B cell (primary cell): Measurements from ENCODE around the gene FRMD3. TPM values are rescaled to one million over a fixed set of nuclear protein-coding genes. Genes with fewer than 3 reads are reported as not detected.

Experiments used
- ATAC-seq: fragments of 200-7000 bp; cut with Tn5 transposase; one replicate; pipeline ENCODE4 v1.10.0; 2021; ENCODE audit warnings: low read depth, mild to moderate bottlenecking, moderate number of reproducible peaks, moderate library complexity
- CTCF ChIA-PET: fragments of 350-600 bp; sonication (Branson Sonifier 250); formaldehyde crosslinking; loops from one replicate; lab custom pipeline; 2021; ENCODE audit warnings: antibody characterized with exemption, inconsistent platforms; lab: Charles Lee
- POLR2A ChIA-PET: fragments of 350-600 bp; sonication (Branson Sonifier 250); formaldehyde crosslinking; loops from one replicate; lab custom pipeline; 2021; ENCODE audit warnings: antibody characterized with exemption; lab: Charles Lee
- DNase-seq: peaks from one replicate; pipeline ENCODE4 v3.0.0; 2013
- H2AFZ ChIP-seq: 2 replicates; pipeline ENCODE4 v1.6.1; 2012; ENCODE audit warnings: mild to moderate bottlenecking, low read depth, low read length; ENCODE audit not compliant: insufficient read depth, poor library complexity, severe bottlenecking
- H3K27ac ChIP-seq, 2 donors: 1 replicate in 1 of 2; 2 replicates in 1 of 2; pipeline ENCODE4 v1.5.1; 2012 to 2013; ENCODE audit warnings: low read length in 2 of 2, mild to moderate bottlenecking in 2 of 2, moderate library complexity in 1 of 2
- H3K27me3 ChIP-seq, 4 experiments: fragments of 200-600 bp in 1 of 4; sonication (generic) in 1 of 4; replicated peaks in 1 of 4; 1 replicate in 2 of 4; 2 replicates in 2 of 4; pipeline versions ENCODE4 v1.6.1 to v1.7.0; 2013 to 2016; ENCODE audit warnings: low read length in 3 of 4, mild to moderate bottlenecking in 2 of 4, mixed read lengths in 1 of 4, moderate library complexity in 1 of 4; ENCODE audit not compliant: insufficient read depth in 4 of 4, control insufficient read depth in 3 of 4; ENCODE audit errors: control extremely low read depth in 1 of 4
- H3K36me3 ChIP-seq, 2 experiments: replicated peaks in 1 of 2; 1 replicate in 1 of 2; 2 replicates in 1 of 2; pipeline versions ENCODE4 v1.6.1 to v1.7.1; 2013; ENCODE audit warnings: low read length in 1 of 2; ENCODE audit not compliant: insufficient read depth in 2 of 2, control insufficient read depth in 1 of 2; ENCODE audit errors: control extremely low read depth in 1 of 2, extremely low read depth in 1 of 2
- H3K4me1 ChIP-seq, 2 donors: fragments of 200-600 bp in 1 of 2; sonication (generic) in 1 of 2; 1 replicate in 1 of 2; 2 replicates in 1 of 2; pipeline versions ENCODE4 v1.5.1 to v1.6.1; 2013 to 2017; ENCODE audit warnings: low read length in 2 of 2; ENCODE audit not compliant: control insufficient read depth in 2 of 2, insufficient read depth in 2 of 2
- H3K4me2 ChIP-seq: replicated peaks from 2 replicates; pipeline ENCODE3; 2012; ENCODE audit warnings: mild to moderate bottlenecking, low read depth, low read length; ENCODE audit not compliant: poor library complexity, severe bottlenecking
- H3K4me3 ChIP-seq, 5 experiments: fragments of 200-600 bp in 1 of 5; sonication (generic) in 1 of 5; 1 replicate in 3 of 5; 2 replicates in 2 of 5; pipeline versions ENCODE4 v1.5.1 to v1.7.0; 2011 to 2016; ENCODE audit warnings: low read length in 4 of 5, mild to moderate bottlenecking in 4 of 5, low read depth in 2 of 5, control low read depth in 1 of 5, moderate library complexity in 1 of 5; ENCODE audit not compliant: insufficient read depth in 1 of 5; ENCODE audit errors: control extremely low read depth in 1 of 5, extremely low read depth in 1 of 5
- H3K79me2 ChIP-seq: fragments of 200-600 bp; sonication (generic); one replicate; pipeline ENCODE4 v1.6.0; 2016; ENCODE audit warnings: low read length; ENCODE audit not compliant: control insufficient read depth, insufficient read depth
- H3K9ac ChIP-seq: fragments of 200-600 bp; sonication (generic); 2 replicates; pipeline ENCODE4 v1.6.1; 2017; ENCODE audit warnings: mild to moderate bottlenecking, low read length, moderate library complexity
- H3K9me3 ChIP-seq, 3 donors: one replicate each; pipeline versions ENCODE4 v1.6.1 to v1.7.1; 2013; ENCODE audit warnings: low read length in 2 of 3; ENCODE audit not compliant: control insufficient read depth in 2 of 3, insufficient read depth in 1 of 3; ENCODE audit errors: control extremely low read depth in 1 of 3
- H4K20me1 ChIP-seq: 2 replicates; pipeline ENCODE4 v1.6.0; 2012; ENCODE audit warnings: mild to moderate bottlenecking, low read length; ENCODE audit not compliant: insufficient read depth, control insufficient read depth, poor library complexity, severe bottlenecking
- H3K27ac Mint-ChIP-seq: one replicate; pipeline ENCODE4 v1.8.0; 2021; ENCODE audit warnings: mixed read lengths
- H3K27me3 Mint-ChIP-seq: one replicate; pipeline ENCODE4 v1.8.0; 2021; ENCODE audit warnings: mixed read lengths
- H3K4me1 Mint-ChIP-seq: one replicate; pipeline ENCODE4 v1.8.0; 2021; ENCODE audit warnings: mixed read lengths
- H3K4me3 Mint-ChIP-seq: one replicate; pipeline ENCODE4 v1.8.0; 2021; ENCODE audit warnings: mixed read lengths
- H3K9me3 Mint-ChIP-seq: one replicate; pipeline ENCODE4 v1.8.0; 2022; ENCODE audit warnings: mixed read lengths; ENCODE audit not compliant: insufficient read depth
- CTCF ChIP-seq: fragments of 200-600 bp; IDR thresholded peaks from one replicate; pipeline ENCODE4 v1.8.0; 2022; ENCODE audit warnings: antibody characterized with exemption, mild to moderate bottlenecking
- EZH2 ChIP-seq: IDR thresholded peaks from 2 replicates; pipeline ENCODE4 v1.6.1; 2012; ENCODE audit warnings: borderline replicate concordance, low read depth, mild to moderate bottlenecking, moderate library complexity, low read length; ENCODE audit not compliant: insufficient read depth, poor library complexity, severe bottlenecking
- WGBS: methylation state at CpG from one replicate; pipeline ENCODE4 v1.1.5; 2013; ENCODE audit warnings: missing lambda C conversion rate; ENCODE audit not compliant: insufficient coverage; 5-methylcytosine and 5-hydroxymethylcytosine counted together
- intact Hi-C: fragments of 100-400 bp; cut with micrococcal nuclease; formaldehyde crosslinking; loops from one replicate; pipeline ENCODE4 v1.10.0; 2022
- polyA plus RNA-seq: library from polyadenylated mRNA; depleted of rRNA; stranded (reverse); fragments of >200 nt; gene quantifications from 2 replicates; pipeline ENCODE4 v1.2.3, GENCODE V29; 2012
- total RNA-seq, 2 donors: library from RNA; stranded (reverse); fragments of 120-200 nt in 1 of 2; gene quantifications; 1 replicate in 1 of 2; 2 replicates in 1 of 2; pipeline versions ENCODE4 v1.2.3 to v1.2.4, GENCODE V29; 2013 to 2022

Gene FRMD3
- total and polyA plus RNA-seq, 2 donors (not counting 1 experiment from before 2014, with no cell fraction given), result 0.37 to 0.49 TPM

DNA sequence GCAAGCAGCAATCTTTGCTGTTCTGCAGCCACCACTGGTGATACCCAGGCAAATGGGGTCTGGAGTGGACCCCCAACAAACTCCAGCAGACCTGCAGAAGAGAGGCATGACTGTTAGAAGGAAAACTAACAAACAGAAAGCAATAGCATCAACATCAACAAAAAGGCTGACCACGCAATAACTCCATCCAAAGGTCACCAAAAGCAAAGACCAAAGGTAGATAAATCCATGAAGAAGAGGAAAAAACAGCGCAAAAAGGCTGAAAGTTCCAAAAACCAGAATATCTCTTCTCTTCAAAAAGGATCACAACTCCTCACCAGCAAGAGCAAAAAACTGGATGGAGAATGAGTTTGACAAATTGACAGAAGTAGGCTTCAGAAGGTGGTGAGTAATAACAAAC, 23.4 kb downstream of the FRMD3 start:
- ATAC-seq, result no peak

GRCh38 chr9:83512621-83513020, 25.6 kb downstream of the FRMD3 start:
- H3K9ac ChIP-seq, result no peak overlapping the region
- Mint-ChIP-seq H3K4me1 (peaks cover 5% of the 10 kb centered on the region), H3K27ac (no peak overlapping the region), H3K4me3 (no peak overlapping the region), H3K9me3 (no peaks in the 10 kb centered on the region), H3K27me3 (no peaks in the 10 kb centered on the region)
- ATAC-seq (no peak), DNase-seq (no peak)
- H3K4me2 ChIP-seq, result no peak overlapping the region
- intact Hi-C loops, result no loop called here
- H3K79me2 ChIP-seq, result no peaks in the 10 kb centered on the region
- no peaks in the 10 kb centered on the region for H3K36me3 ChIP-seq
- no peaks in the 10 kb centered on the region for H3K4me1 ChIP-seq
- WGBS, result no CpG with 5 or more reads among the region's 3 CpGs
- H3K4me3 ChIP-seq, result no peak overlapping the region
- ChIA-PET CTCF (no interaction called here), POLR2A (no interaction called here)
- no peaks in the 10 kb centered on the region for H4K20me1 ChIP-seq
- H2AFZ ChIP-seq, result no peak overlapping the region
- TF ChIP-seq CTCF, result no peak
- H3K27me3 ChIP-seq, result no peaks in the 10 kb centered on the region
- peaks cover 0 to 3% (median 0%) of the 10 kb centered on the region in 3 donors for H3K9me3 ChIP-seq
- H3K27ac ChIP-seq, result no peak overlapping the region

More for the DNA sequence above, 23.4 kb downstream of the FRMD3 start:
- H3K9me3 ChIP-seq, result peaks cover 0 to 3% (median 0%) of the 10 kb centered on the region in 3 donors
- POLR2A ChIA-PET, result no interaction called here
- H3K4me3 ChIP-seq, result no peak overlapping the region
- TF ChIP-seq CTCF, result no peak
- TF ChIP-seq EZH2, result no peak
- H3K27me3 ChIP-seq, result no peaks in the 10 kb centered on the region
- no peak for DNase-seq
- Mint-ChIP-seq H3K27me3 (no peaks in the 10 kb centered on the region), H3K4me1 (peaks cover 13% of the 10 kb centered on the region), H3K4me3 (no peak overlapping the region), H3K27ac (no peak overlapping the region), H3K9me3 (no peaks in the 10 kb centered on the region)
- no peaks in the 10 kb centered on the region for H3K4me1 ChIP-seq
- H3K36me3 ChIP-seq, result no peaks in the 10 kb centered on the region
- H3K9ac ChIP-seq, result no peak overlapping the region
- WGBS, result 80% methylated on average over 1 of the region's 2 CpGs
- CTCF ChIA-PET, result no interaction called here
- no peak overlapping the region for H3K27ac ChIP-seq
- no peak overlapping the region for H2AFZ ChIP-seq
- H3K79me2 ChIP-seq, result no peaks in the 10 kb centered on the region
- intact Hi-C loops, result no loop called here
- H4K20me1 ChIP-seq, result no peaks in the 10 kb centered on the region
- H3K4me2 ChIP-seq, result no peak overlapping the region
